ENCODE results near the gene XG.

DNA sequence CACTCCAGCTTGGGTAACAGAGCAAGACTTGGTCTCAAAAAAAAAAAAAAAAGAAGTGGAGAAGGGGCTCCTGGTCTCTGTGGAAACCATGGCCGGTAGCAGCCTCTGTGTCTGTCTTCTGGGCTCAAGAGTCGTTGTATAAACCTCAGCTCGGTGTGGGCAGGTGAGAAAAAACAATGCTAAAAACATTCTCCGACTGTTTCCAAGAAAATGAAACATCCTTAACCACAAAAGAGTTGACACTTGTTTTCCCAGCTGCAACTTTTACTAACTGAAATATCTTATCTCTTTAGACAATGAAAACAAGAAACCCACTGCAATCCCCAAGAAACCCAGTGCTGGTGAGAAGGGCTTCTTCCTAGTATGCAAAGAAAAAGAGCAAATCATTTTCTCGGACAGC lies 34.5 kb upstream of the XG start:
- TF ChIP-seq, protein P1, sequence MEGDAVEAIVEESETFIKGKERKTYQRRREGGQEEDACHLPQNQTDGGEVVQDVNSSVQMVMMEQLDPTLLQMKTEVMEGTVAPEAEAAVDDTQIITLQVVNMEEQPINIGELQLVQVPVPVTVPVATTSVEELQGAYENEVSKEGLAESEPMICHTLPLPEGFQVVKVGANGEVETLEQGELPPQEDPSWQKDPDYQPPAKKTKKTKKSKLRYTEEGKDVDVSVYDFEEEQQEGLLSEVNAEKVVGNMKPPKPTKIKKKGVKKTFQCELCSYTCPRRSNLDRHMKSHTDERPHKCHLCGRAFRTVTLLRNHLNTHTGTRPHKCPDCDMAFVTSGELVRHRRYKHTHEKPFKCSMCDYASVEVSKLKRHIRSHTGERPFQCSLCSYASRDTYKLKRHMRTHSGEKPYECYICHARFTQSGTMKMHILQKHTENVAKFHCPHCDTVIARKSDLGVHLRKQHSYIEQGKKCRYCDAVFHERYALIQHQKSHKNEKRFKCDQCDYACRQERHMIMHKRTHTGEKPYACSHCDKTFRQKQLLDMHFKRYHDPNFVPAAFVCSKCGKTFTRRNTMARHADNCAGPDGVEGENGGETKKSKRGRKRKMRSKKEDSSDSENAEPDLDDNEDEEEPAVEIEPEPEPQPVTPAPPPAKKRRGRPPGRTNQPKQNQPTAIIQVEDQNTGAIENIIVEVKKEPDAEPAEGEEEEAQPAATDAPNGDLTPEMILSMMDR (IDR thresholded peaks at IDR 0.05; ENCODE audit: borderline replicate concordance, extremely low read depth, low read length, poor library complexity, severe bottlenecking) = no peak
- no peak for TF ChIP-seq EZH2 (IDR thresholded peaks at IDR 0.05; ENCODE audit: borderline replicate concordance, low read depth, low read length, severe bottlenecking)
